ENCODE measurements around the gene SLC25A26. TPM values are rescaled to one million over a fixed set of nuclear protein-coding genes. Genes with fewer than 3 reads are reported as not detected.
A peak's percentile ranks its signal among the peaks of the same experiment; 100 is the strongest.

Gene SLC25A26
- total and polyA plus RNA-seq, 2 of the 13 experiments (the other 11 are each of a cell fraction or from before 2014, with no cell fraction given) = 23.1 to 32.7 TPM

- peak; percentile 96 for TF ChIP-seq NR2C2 (CRISPR knock-in tag; IDR thresholded peaks at IDR 0.05; ENCODE audit: borderline replicate concordance)
- no peak for TF ChIP-seq TBL1XR1 (IDR thresholded peaks at IDR 0.05; ENCODE audit: borderline replicate concordance, low read length, partially characterized antibody)
- no peak for TF ChIP-seq SYNCRIP (IDR thresholded peaks at IDR 0.05; ENCODE audit: insufficient read depth, low read depth, low read length)
- peak; percentile 91 for TF ChIP-seq SPEN (CRISPR knock-in tag; IDR thresholded peaks at IDR 0.05; ENCODE audit: low read depth)
- TF ChIP-seq SRF (IDR thresholded peaks at IDR 0.05; ENCODE audit: low read depth, low read length) = no peak
- TF ChIP-seq MYNN (CRISPR knock-in tag; IDR thresholded peaks at IDR 0.05; ENCODE audit: low read depth) = no peak
- TF ChIP-seq, protein P1, sequence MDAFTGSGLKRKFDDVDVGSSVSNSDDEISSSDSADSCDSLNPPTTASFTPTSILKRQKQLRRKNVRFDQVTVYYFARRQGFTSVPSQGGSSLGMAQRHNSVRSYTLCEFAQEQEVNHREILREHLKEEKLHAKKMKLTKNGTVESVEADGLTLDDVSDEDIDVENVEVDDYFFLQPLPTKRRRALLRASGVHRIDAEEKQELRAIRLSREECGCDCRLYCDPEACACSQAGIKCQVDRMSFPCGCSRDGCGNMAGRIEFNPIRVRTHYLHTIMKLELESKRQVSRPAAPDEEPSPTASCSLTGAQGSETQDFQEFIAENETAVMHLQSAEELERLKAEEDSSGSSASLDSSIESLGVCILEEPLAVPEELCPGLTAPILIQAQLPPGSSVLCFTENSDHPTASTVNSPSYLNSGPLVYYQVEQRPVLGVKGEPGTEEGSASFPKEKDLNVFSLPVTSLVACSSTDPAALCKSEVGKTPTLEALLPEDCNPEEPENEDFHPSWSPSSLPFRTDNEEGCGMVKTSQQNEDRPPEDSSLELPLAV (CRISPR knock-in tag; conservative IDR thresholded peaks at IDR 0.05; ENCODE audit: low read depth) = no peak
- no peak for TF ChIP-seq BCL6 (CRISPR knock-in tag; IDR thresholded peaks at IDR 0.05)
- TF ChIP-seq ZNF335 (CRISPR knock-in tag; IDR thresholded peaks at IDR 0.05) = 0 out of 2 replicates have a peak, but pooled peaks have one; percentile 23
- TF ChIP-seq MAFK (conservative IDR thresholded peaks at IDR 0.05 in 1 of 2, IDR thresholded peaks at IDR 0.05 in 1 of 2; ENCODE audit: low read length in 2 of 2) = no peak
- TF ChIP-seq ZBTB33 (CRISPR knock-in tag; IDR thresholded peaks at IDR 0.05) = no peak
- no peak for TF ChIP-seq PRPF4 (IDR thresholded peaks at IDR 0.05; ENCODE audit: low read depth, low read length, poor library complexity, severe bottlenecking)
- peak; percentile 73 for TF ChIP-seq ZNF772 (CRISPR knock-in tag; IDR thresholded peaks at IDR 0.05)
- TF ChIP-seq ZNF510 (CRISPR knock-in tag; IDR thresholded peaks at IDR 0.05; ENCODE audit: low read depth) = no peak
- no peak for TF ChIP-seq ZNF549 (CRISPR knock-in tag; IDR thresholded peaks at IDR 0.05)
- 0 out of 2 replicates have a peak, but pooled peaks have one; percentile 36 for TF ChIP-seq MAF1 (CRISPR knock-in tag; IDR thresholded peaks at IDR 0.05; ENCODE audit: borderline replicate concordance)
- TF ChIP-seq GATA4 (IDR thresholded peaks at IDR 0.05; ENCODE audit: borderline replicate concordance, low read depth) = no peak
- TF ChIP-seq ATF7-NPFF (CRISPR knock-in tag; IDR thresholded peaks at IDR 0.05; ENCODE audit: low read depth) = peak; percentile 58
- peak; percentile 88 for TF ChIP-seq PHF8 (CRISPR knock-in tag; IDR thresholded peaks at IDR 0.05)
- TF ChIP-seq, protein P2, sequence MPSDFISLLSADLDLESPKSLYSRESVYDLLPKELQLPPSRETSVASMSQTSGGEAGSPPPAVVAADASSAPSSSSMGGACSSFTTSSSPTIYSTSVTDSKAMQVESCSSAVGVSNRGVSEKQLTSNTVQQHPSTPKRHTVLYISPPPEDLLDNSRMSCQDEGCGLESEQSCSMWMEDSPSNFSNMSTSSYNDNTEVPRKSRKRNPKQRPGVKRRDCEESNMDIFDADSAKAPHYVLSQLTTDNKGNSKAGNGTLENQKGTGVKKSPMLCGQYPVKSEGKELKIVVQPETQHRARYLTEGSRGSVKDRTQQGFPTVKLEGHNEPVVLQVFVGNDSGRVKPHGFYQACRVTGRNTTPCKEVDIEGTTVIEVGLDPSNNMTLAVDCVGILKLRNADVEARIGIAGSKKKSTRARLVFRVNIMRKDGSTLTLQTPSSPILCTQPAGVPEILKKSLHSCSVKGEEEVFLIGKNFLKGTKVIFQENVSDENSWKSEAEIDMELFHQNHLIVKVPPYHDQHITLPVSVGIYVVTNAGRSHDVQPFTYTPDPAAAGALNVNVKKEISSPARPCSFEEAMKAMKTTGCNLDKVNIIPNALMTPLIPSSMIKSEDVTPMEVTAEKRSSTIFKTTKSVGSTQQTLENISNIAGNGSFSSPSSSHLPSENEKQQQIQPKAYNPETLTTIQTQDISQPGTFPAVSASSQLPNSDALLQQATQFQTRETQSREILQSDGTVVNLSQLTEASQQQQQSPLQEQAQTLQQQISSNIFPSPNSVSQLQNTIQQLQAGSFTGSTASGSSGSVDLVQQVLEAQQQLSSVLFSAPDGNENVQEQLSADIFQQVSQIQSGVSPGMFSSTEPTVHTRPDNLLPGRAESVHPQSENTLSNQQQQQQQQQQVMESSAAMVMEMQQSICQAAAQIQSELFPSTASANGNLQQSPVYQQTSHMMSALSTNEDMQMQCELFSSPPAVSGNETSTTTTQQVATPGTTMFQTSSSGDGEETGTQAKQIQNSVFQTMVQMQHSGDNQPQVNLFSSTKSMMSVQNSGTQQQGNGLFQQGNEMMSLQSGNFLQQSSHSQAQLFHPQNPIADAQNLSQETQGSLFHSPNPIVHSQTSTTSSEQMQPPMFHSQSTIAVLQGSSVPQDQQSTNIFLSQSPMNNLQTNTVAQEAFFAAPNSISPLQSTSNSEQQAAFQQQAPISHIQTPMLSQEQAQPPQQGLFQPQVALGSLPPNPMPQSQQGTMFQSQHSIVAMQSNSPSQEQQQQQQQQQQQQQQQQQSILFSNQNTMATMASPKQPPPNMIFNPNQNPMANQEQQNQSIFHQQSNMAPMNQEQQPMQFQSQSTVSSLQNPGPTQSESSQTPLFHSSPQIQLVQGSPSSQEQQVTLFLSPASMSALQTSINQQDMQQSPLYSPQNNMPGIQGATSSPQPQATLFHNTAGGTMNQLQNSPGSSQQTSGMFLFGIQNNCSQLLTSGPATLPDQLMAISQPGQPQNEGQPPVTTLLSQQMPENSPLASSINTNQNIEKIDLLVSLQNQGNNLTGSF (CRISPR knock-in tag; IDR thresholded peaks at IDR 0.05) = no peak
Observed at GRCh38 chr3:66220602-66221377, at the start of gene SLC25A26 (continued).
